Activated naive CD4-positive, alpha-beta T cell treated with Interleukin-2 at 50 U/mL for 16 hours (primary cell): ENCODE data around the gene RENBP.
A peak's percentile ranks its signal among the peaks of the same experiment; 100 is the strongest.

Experiments
- DNase-seq: peaks from one replicate; pipeline ENCODE4 v3.0.0-alpha.2; 2020

RENBP gene

GRCh38 chrX:153970357-153971123 lies 26.1 kb upstream of the RENBP start:
- DNase-seq: no peak

DNA sequence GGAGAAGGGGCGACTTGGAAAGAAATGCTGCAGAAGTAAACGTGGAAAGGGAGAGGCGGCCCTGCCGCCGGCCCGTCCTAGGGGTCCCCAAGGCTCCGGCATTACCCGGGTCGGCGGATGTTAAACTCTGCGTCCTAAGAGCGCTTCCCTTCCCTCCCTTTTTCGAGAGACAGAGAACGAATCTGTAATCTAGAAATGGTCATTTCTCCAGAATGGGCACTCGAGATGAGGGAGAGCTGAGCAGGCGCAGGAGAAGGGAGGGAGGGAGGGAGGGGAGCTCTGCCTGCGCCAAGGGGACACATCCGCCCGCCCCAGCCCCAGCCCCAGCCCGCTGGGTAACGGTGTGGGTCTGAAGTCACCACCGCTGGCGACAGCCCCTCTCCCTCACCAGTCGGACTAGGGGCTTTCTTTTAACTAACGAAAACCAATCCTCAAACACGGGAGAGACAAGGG lies 25.5 kb upstream of the RENBP start:
- no peak for DNase-seq

DNA sequence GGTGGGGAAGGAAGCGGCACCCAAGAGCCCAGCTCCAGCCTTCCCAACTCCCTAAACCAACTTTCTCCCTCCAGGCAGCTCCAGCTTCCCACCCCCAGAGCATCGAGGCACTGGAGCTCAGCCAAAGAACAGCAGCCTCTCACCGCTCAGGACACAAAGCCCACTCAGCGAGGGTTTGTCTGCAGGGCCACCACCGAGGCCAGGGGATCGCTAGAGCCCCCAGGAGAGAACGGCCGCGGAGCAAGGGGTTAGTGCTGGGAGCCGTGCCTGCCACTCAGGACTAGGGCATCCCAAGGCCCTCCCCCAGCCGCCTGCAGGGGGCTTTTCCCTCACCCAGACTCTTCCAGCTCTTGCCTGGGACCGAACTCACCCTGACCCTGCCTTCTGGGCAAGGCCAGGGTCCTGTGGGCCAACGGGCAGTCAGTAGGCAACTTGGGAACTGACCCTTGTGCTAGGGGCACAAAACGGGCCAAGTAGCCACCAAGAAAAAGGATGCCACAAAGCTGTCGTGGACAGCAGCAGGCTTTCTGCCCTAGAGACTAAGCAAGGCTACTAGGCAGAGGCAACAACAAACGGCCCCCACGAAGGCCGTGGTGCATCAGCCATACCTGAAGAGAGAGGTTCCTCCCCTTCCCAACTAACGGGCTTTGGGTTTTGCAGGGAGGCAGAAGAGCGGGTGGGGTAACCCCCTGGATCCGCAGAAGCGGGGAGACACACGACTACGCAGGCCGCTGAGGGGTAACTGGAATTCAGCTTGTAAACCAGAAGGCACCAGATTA lies 24.9 kb upstream of the RENBP start:
- DNase-seq: no peak

- DNase-seq: peak; percentile 38
Observed at GRCh38 chrX:153968754-153969124, 24.3 kb upstream of the RENBP start.

GRCh38 chrX:153968255-153968654 lies 23.8 kb upstream of the RENBP start:
- no peak for DNase-seq

GRCh38 chrX:153967536-153968224 lies 23.2 kb upstream of the RENBP start:
- DNase-seq: no peak

GRCh38 chrX:153966841-153967535 lies 22.5 kb upstream of the RENBP start:
- DNase-seq: peak; percentile 62

- DNase-seq: no peak
Observed at GRCh38 chrX:153966283-153966688, 21.8 kb upstream of the RENBP start.

DNA sequence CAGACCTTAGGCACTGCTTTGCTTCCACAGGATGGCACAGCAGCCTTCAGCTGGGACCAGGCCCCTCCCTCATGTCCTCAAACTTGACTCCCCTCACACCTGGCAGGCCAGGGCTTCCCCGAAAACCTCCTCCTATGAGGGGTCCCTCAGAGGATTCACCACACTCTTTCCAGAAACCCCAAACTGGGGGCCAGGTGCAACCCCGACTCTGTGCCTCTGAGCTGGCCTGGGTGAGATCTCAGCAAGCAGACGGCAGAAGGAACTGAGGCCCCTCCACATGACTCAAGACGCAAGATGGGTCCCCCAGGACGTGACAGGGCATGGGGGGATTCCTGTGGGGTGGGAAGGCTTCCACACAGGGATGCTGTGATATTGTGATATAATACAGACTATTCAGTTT lies 21.0 kb upstream of the RENBP start:
- DNase-seq: no peak

DNA sequence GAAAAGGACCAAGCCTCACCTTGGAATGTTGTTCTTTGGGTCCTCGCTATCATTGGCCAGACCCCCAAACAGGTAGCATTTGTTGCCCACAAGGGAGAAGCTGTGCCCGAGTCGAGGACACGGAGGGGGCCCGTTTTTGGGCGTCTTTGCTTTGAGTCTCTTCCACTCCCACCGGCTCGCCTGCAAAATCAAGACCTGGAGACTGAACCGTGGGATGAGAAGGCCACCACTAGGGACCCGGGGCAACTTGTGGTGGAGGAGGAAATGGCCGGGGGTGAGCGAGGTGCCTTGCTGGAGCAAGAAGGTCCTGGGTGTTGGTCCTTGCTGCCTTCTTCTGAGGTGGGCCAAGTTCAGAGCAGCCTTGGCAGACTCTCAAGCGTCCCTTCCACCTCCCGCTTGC lies 19.7 kb upstream of the RENBP start:
- no peak for DNase-seq

DNA sequence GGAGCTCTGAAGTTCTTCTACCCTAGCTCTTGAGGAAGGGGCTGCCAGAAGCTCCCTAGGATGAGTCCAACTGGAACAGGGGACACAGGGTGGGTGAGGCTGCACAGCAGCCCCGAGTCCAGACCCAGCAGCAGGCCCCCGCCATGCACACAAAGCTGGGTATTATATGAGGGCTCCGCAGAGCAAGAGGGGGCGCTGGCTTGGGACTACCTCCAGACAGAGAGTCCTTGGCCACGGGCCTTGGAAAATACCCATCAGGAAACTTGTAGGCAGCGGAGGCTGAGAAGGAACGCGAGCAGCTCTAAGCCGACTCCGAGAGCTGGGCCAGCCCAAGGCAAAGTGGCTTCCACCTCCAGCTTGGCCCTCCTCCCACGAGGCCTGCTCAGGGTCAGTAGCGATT lies 19.1 kb upstream of the RENBP start:
- no peak for DNase-seq

DNA sequence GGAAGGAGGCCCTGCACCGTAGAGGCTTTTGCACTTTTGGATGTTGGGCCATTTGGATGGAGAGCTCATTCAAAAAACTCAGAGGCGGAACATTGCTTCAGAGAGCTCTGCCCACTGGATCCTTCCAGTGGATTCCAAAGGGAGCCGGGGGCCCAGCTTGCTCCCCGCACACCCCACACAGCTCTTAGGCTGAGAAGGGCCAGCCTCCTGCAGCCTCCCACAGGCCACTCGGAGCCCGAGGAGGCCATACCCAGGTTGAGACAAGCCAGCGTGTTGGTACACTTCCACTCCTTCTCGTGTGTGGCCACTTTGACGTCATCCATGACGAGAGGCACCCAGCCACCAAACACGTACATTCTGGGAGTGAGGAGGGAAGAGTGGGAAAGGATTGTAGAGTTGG lies 16.8 kb upstream of the RENBP start:
- no peak for DNase-seq

- no peak for DNase-seq
Observed at GRCh38 chrX:153960786-153961185, 16.3 kb upstream of the RENBP start.

DNA sequence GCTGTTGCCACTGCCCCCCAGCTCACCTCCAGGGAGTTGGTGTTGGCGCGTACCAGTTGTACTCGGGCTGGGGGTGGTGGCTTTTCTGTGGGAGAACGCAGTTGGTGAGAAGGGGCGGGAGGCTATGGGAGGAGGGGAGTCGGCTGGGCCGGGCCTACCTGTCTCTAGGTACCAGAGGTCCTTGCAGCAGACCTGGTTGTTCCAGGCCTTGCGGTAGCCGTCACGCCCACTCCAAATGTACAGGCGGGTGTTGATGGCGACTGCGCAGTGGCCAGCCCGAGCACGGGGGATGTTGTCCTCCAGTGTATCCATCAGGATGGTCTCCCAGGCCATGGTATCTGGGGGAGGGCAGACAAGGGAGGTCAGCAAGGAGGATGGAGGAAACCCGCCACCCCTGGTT lies 15.6 kb upstream of the RENBP start:
- no peak for DNase-seq

DNA sequence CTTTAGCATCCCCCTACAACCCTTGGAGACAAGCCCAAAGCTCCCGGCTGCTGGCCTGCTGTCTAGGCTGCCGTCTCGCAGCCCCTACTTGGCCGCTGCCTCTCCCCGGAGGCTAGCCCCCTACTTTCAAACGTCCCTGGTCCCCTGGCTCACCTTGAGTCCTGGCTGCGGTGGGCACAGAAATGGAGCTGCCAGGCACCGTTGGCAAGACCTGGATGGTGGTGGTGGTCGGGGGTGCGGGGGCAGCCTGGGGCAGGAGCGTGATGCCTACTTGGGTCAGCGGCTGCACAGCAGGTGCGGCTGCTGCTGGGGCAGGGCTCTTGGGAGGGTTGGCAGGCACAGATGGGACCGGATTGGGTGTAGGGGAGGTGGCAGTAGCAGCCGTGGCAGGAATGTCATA lies 15.2 kb upstream of the RENBP start:
- DNase-seq: no peak

DNA sequence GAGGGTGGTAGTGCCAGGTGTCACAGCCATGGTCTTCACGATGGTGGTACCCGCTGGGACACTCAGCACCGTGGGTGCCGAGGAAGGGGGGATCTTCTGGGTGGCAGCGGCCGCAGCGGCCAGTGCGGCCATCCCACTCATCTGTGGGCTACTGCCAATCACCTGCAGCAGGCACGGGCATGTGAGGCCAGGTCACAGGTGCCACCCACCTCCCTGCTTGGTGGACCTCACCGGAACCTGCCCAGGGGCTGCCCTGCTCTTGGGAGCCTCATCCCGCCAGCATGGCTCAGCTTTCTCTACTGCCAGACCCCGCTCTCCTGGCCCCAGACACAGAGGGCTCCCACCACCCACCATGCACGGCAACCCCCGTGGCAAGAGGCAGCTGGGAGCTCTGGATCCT lies 14.2 kb upstream of the RENBP start:
- DNase-seq: no peak

GRCh38 chrX:153957224-153957623 lies 12.8 kb upstream of the RENBP start:
- no peak for DNase-seq

DNA sequence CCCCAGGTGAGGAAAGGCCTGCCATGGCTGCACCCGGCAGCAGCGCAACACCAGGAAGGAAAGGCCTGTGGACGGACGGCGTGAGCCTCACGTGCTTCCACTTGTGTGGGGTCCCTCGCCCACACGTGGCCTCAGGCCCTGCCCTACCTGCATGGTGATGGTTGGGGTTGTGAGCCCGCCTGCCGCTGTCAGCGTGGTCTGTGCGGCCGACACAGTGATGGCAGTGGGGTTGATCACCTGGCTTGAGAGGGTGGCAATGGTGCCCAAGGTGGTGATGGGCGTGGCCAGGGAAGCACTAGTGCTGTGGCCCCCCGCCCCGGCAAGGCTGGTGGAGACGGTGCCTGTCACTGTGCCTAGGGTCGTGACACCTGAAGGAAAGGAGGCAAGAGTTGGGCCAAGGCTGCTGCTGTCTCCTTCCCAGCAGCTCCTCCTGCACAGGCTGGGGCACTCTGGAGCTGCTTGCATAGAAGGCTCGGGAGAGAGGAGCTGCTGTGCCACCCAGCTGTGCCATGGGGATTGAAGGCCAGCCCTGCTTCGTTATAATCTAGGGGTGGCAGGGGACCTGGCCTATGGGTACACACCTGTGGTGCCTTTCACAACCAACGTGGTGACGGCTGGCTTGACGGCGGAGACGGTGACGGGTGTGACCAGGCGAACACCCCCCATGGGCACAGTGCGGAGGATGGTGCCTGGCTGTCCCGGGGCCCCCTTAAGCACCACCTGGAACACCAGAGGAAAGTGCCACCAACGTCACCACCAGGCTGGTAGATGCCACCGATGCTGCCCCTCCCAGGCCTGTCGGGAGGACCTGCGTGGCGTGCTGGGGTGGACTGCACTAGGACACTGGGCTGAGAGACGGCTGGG lies 11.8 kb upstream of the RENBP start:
- DNase-seq: no peak

DNA sequence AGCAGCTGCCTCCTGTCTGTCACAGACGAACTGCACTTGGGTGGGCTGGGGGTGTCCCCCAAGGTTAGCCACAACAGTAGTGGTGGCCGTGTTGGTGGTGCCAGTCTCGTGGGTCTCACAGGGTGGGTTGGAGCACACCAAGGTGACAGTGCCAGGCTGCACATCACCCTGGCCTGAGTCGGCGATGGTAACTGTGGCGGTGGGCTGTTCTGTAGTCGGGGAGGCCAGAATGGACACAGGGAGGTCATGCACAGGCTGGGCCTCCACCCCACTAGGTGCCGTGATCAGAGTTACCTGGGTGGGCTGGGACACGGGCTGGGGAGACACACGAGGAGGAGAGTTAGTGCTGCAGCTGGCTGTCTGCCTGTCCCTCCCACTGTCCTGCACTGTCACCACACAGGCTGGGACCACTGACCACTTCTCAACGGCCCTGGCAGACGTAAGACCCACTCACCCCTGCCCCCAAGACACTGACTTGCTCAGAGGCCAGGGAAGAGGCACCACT lies 10.8 kb upstream of the RENBP start:
- DNase-seq: no peak

DNA sequence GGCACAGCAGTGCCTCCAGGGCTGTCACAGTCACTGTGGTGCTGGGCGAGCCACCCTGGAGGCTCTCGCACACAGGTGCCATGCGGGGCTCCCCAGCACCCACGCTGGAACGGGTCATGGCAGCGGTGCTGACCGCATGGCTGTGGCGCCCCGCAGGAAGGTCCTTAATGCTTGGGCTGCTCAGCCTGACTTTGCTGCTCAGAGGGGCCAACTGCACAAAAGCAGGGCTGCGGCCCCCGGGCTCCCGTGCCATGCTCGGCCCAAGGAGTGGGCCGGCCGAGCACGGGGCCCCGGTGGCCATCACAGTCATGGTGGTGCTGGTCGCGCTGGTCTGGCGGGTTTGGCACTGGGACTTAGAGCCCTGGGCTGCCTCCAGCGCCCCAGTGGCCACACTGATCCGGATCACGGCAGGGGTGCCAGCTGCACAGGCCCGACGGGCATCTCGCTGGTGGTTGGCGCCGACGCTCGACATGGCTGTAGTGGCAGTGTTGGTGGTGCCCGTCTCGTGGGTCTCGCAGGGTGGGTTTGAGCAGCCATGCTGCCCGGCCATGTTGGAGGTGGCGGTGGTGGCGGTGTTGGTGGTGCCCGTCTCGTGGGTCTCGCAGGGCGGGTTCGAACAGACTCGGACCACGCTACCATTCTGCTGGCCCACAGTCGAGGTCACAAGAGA lies 10.2 kb upstream of the RENBP start:
- no peak for DNase-seq

GRCh38 chrX:153953892-153954557 lies 9.6 kb upstream of the RENBP start:
- no peak for DNase-seq
